22Rv1 (cell line): ENCODE results near the gene KLF12.

Experiments used
- ZFX ChIP-seq: fragments of 450-650 bp; IDR thresholded peaks from 2 replicates; pipeline ENCODE4 v1.6.1; 2017; ENCODE audit warnings: antibody characterized with exemption, borderline replicate concordance
- TF ChIP-seq, protein P1 (sequence below): fragments of 450-650 bp; IDR thresholded peaks from 2 replicates; pipeline ENCODE4 v1.5.1; 2017; ENCODE audit warnings: mild to moderate bottlenecking

DNA sequence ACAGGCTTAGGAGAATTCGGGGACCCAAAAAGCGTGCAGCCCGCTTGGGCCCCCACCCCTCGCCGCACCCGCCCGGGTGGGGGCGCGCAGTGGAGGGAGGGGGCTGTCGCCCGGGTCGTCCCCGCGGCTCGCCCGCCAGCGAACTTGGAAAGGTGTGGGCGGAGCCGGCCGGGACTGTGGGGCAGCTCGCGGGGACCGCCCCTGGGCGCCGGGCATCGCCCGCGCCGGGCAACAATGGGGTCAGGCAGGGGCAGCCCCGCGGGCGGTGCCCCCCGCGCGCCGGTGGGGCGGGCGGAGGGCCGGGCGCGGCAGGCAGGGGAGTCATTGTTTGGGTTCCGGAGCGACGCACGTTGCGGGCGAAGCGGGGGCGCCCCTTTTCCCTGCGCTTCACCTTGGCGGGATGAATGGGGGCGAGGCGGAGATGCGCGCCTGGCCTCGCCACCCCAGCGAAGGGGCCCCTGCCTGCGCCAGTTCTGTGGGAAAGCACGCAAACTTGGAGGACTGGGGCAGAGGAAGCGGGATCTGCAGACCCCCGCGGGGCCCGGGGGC is 647 bp upstream of the KLF12 start:
- TF ChIP-seq, protein P1, sequence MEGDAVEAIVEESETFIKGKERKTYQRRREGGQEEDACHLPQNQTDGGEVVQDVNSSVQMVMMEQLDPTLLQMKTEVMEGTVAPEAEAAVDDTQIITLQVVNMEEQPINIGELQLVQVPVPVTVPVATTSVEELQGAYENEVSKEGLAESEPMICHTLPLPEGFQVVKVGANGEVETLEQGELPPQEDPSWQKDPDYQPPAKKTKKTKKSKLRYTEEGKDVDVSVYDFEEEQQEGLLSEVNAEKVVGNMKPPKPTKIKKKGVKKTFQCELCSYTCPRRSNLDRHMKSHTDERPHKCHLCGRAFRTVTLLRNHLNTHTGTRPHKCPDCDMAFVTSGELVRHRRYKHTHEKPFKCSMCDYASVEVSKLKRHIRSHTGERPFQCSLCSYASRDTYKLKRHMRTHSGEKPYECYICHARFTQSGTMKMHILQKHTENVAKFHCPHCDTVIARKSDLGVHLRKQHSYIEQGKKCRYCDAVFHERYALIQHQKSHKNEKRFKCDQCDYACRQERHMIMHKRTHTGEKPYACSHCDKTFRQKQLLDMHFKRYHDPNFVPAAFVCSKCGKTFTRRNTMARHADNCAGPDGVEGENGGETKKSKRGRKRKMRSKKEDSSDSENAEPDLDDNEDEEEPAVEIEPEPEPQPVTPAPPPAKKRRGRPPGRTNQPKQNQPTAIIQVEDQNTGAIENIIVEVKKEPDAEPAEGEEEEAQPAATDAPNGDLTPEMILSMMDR, result no peak
- no peak for TF ChIP-seq ZFX
